Right ventricle myocardium inferior (tissue), 1 donor: Measurements from ENCODE around the gene PRR5L. TPM values are rescaled to one million over a fixed set of nuclear protein-coding genes. Genes with fewer than 3 reads are reported as not detected.
"Not testable (repeated sequence)": the region's sequence is repeated elsewhere in the genome, so short reads cannot be mapped to it uniquely, and the experiment has no call there.

Source experiments
- ATAC-seq: fragments of 200-7000 bp; cut with Tn5 transposase; one replicate; pipeline ENCODE4 v1.9.1; 2020; ENCODE audit warnings: mild to moderate bottlenecking, moderate library complexity
- DNase-seq: peaks from one replicate; pipeline ENCODE4 v3.0.0; 2021; ENCODE audit errors: missing footprints
- intact Hi-C: fragments of 100-400 bp; cut with DNase I; formaldehyde crosslinking; loops from one replicate; pipeline ENCODE4 v1.11.0; 2022
- total RNA-seq: library from RNA; stranded (reverse); fragmentation: NEBNext Ultra II Directional; extraction: Animal tissue kit (Norgen Biotek cat#: 25700); gene quantifications from one replicate; pipeline ENCODE4 v1.2.1, GENCODE V29; 2021
- donor health status: DM: no; HTN: yes; CAD: no; lungs with severe emphysema.

PRR5L gene
- total RNA-seq, 1 donor from 2014 or later = 1.6 TPM

DNA sequence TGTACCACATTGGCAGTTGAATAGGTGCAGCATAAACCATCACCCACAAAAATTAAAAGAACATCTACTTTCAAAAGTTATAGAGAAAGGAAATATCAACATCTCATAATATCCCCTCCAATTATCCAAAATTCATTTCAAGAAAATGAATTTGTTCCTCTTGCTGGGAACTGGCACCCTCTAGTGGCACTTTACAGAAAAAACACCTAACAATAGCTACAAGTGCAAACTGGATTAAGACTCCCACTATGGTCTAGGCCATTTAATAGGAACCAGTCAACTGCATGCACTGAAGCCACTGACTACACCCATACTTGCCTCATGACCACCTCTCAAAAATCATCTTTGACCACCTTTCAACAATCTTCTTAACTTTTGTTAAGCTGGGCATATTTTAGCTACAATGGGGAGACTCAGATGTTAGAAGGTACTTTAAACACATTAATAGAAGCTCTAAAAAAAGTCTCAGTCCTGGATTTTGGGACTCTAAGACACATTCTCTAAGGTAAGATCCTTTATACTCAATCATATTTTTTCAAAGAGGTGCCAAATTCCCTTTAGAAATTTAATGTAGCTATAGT is 196.7 kb downstream of the PRR5L start:
- intact Hi-C loops = loop anchor here (5.0 kb wide), 1 partner anchor 201 kb away; no protein-coding TSS in a partner anchor
- ATAC-seq (peak; percentile 42), DNase-seq (no peak)

GRCh38 chr11:36493332-36493731 is 197.2 kb downstream of the PRR5L start:
- DNase-seq = no peak
- ATAC-seq = no peak
- intact Hi-C loops = loop anchor here (5.0 kb wide), 1 partner anchor 201 kb away; no protein-coding TSS in a partner anchor

GRCh38 chr11:36498721-36499120 is 202.6 kb downstream of the PRR5L start:
- intact Hi-C loops = no loop called here
- DNase-seq = no peak
- ATAC-seq = no peak

DNA sequence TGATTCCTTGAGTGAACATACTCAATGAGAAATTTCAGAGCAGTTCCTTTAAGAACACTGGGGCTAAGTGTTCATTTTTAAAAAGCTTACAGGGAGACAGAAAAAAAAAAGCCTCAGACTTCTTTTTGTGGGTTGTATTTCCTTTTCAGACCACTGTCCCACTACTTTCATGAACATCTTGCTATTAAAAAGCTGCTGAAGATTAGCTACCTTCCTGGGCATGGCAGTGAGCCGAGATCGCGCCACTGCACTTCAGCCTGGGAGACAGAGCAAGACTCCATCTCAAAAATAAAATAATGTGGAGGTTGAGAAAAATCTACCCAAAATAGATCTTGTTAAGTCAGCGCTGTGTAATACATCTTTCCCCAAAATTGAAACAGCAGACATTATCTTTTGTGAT is 203.2 kb downstream of the PRR5L start:
- DNase-seq = no peak
- no peak for ATAC-seq
- intact Hi-C loops = no loop called here

DNA sequence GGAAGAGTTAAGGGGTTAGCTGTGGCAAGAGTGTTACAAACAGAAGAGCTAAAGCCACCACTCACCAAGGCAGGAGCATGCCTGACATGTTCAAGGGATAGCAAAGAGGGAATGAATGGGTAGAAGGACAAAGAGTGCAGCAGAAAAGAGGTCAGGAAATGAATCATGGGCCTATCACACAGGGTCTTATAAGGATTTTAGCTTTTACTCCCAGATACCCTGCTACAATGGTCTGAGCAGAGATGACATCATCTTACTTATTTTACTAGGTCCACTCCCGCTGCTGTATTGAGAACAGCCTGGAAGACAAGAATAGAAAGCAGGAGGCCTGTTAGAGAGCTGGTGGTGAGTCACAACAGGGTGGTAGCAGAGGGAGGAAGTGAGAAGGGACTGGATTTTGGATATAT is 204.2 kb downstream of the PRR5L start:
- intact Hi-C loops = no loop called here
- no peak for DNase-seq
- ATAC-seq = peak; percentile 85

DNA sequence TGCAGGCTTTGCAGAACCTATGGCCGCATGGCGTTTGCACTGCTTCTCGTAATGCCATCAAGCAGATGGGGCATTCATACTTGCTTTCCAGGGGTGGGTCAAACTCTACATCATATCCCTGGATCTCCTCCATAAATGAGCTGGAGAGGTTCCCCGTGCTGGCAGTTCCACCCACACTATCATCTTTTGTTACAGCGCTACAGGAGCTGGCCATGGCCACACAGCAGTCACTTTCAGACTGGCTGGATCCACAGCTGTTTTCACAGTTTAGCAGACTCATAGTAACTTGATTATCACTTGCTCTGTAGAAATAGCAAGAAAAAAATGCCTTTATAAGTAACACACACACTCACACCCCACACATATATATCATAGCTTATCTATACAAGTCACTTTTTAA is 205.1 kb downstream of the PRR5L start:
- ATAC-seq (peak; percentile 37), DNase-seq (no peak)

GRCh38 chr11:36507824-36508489 is 211.9 kb downstream of the PRR5L start:
- DNase-seq (no peak), ATAC-seq (no peak)
- intact Hi-C loops = no loop called here

More for the DNA sequence above, 205.1 kb downstream of the PRR5L start:
- intact Hi-C loops = no loop called here

DNA sequence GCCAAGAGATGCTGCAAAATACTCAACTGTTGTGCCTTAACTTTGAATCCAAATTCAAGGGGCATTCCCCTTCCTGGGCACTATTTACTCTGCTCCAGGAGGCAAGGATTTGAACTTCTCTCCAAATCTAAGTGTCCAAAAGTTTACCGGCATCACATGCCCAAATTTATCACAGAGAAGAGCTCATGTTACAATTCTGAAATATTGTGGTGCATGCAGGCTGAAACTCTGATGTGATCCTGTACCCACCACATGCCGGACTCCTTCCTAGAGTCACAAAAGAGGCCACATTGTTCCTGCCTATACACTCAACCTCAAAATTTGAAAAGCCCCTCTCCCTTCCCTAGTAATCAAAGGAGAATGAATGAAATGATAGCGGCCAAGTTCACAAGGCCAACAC is 212.7 kb downstream of the PRR5L start:
- intact Hi-C loops = no loop called here
- DNase-seq = no peak

GRCh38 chr11:36509201-36509639 is 213.1 kb downstream of the PRR5L start:
- intact Hi-C loops = no loop called here
- no peak for DNase-seq

More for the DNA sequence above, 212.7 kb downstream of the PRR5L start:
- ATAC-seq = no peak

GRCh38 chr11:36509694-36510593 is 213.9 kb downstream of the PRR5L start, which contains the start of gene TRAF6:
TSS of gene TRAF6 (minus strand) at chr11:36510272. CDS start at chr11:36501515, 8,757 bp downstream.
- peak; percentile 97 for ATAC-seq
- intact Hi-C loops = no loop called here
- peak; percentile 94 for DNase-seq

More at GRCh38 chr11:36509201-36509639, 213.1 kb downstream of the PRR5L start:
- ATAC-seq = peak; percentile 33

GRCh38 chr11:36510594-36510942 is 214.5 kb downstream of the PRR5L start:
- no peak for DNase-seq
- ATAC-seq = peak; percentile 8
- intact Hi-C loops = no loop called here

GRCh38 chr11:36511062-36511461 is 215.0 kb downstream of the PRR5L start:
- intact Hi-C loops, ATAC-seq, DNase-seq: not testable (repeated sequence)

DNA sequence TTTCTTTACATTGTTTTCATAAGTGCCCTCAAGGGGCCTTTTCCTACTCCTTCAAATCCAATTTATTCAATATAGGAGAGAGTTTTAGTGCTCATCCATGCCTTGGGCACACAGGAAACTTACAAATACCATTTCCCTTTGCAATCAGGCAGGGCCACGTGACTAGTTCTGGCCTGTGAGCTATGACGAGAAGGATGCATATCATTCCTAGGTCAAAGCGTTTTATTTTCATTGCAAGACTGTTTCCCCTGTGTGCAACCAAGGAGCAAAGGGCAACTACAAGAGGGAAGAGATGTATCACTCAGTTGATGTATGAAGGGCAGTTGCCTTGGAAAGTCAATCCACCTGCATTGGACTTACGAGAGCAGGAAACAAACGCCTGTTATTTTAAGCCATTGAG is 215.9 kb downstream of the PRR5L start:
- DNase-seq = no peak
- no peak for ATAC-seq
- intact Hi-C loops = no loop called here

DNA sequence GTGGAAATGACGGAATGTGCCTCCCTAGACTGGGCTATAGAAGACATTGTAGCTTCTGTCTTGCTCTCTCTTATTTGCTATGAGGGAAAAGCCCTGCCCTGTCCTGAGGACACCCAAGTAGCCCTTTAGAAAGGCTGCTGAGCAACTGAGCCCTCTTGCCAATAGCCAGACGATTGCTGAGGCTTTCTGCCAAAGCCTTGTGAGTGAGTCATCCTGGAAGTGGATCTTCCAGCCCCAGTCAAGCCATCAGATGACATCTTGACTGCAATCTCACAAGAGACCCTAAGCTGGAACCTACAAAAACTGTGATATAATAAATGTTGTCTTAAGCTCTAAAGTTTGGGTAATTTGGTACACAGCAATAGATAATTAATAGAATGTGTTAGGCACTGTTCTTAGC is 217.9 kb downstream of the PRR5L start:
- intact Hi-C loops = no loop called here
- ATAC-seq (no peak), DNase-seq (no peak)

Other genes starting within 250 kb of the PRR5L start
- 56.0 TPM for gene COMMD9, start 6.9 kb upstream of the PRR5L start, total RNA-seq
- 12.1 TPM for gene TRAF6, start 214.0 kb downstream of the PRR5L start, total RNA-seq